MCF 10A (cell line): ENCODE results near the gene ARFGAP1. TPM values are rescaled to one million over a fixed set of nuclear protein-coding genes. Genes with fewer than 3 reads are reported as not detected.

Experiments used
- BruUV-seq: library from RNA; stranded (reverse); fragments of 400-500 nt; replicated peaks from 2 replicates; lab custom pipeline; 2021; lab: Mats Ljungman, UMichigan
- CTCF ChIA-PET: fragments of 300-600 bp; sonication (Branson Sonifier 250); formaldehyde crosslinking; extraction: SDS; loops from one replicate; lab custom pipeline; 2021; ENCODE audit warnings: antibody characterized with exemption, inconsistent platforms; lab: Yijun Ruan, JAX
- POLR2A ChIA-PET: fragments of 300-600, 350-650 bp; sonication (Branson Sonifier 250); formaldehyde crosslinking; extraction: SDS; loops from one replicate; lab custom pipeline; 2020; ENCODE audit warnings: antibody characterized with exemption, inconsistent platforms; lab: Yijun Ruan, JAX
- DNase-seq: peaks from one replicate; pipeline ENCODE4 v3.0.0-alpha.2; 2018; ENCODE audit not compliant: unreplicated experiment
- H3K27ac Mint-ChIP-seq: one replicate; pipeline ENCODE4 v1.8.0; 2022; ENCODE audit warnings: mild to moderate bottlenecking, low read depth, mixed read lengths; ENCODE audit not compliant: unreplicated experiment
- H3K27me3 Mint-ChIP-seq: one replicate; pipeline ENCODE4 v1.8.0; 2022; ENCODE audit warnings: mixed read lengths; ENCODE audit not compliant: insufficient read depth, unreplicated experiment
- H3K36me3 Mint-ChIP-seq: one replicate; pipeline ENCODE4 v1.8.0; 2022; ENCODE audit warnings: mild to moderate bottlenecking, moderate library complexity, mixed read lengths; ENCODE audit not compliant: insufficient read depth, unreplicated experiment
- H3K4me1 Mint-ChIP-seq: one replicate; pipeline ENCODE4 v1.8.0; 2022; ENCODE audit warnings: mixed read lengths; ENCODE audit not compliant: insufficient read depth, unreplicated experiment
- H3K4me3 Mint-ChIP-seq: one replicate; pipeline ENCODE4 v1.8.0; 2022; ENCODE audit warnings: mild to moderate bottlenecking, moderate library complexity, mixed read lengths; ENCODE audit not compliant: unreplicated experiment
- H3K9me3 Mint-ChIP-seq: one replicate; pipeline ENCODE4 v1.8.0; 2022; ENCODE audit warnings: mixed read lengths; ENCODE audit not compliant: unreplicated experiment
- CTCF ChIP-seq: fragments of 200-600 bp; IDR thresholded peaks from one replicate; pipeline ENCODE4 v1.8.0; 2022; ENCODE audit warnings: antibody characterized with exemption, mild to moderate bottlenecking; ENCODE audit not compliant: unreplicated experiment
- intact Hi-C: fragments of 100-400 bp; cut with micrococcal nuclease; formaldehyde crosslinking; loops from 2 replicates; pipeline ENCODE4 v1.14.1; 2022
- total RNA-seq: library from RNA; stranded (reverse); gene quantifications from 2 replicates; pipeline ENCODE4 v1.2.3, GENCODE V29; 2022

Gene ARFGAP1
- total RNA-seq, 1 experiment from 2014 or later: 93.6 TPM

- CTCF ChIA-PET: interaction anchor here (0.6 to 3.4 kb wide), 2 partner anchors 41 to 46 kb away, joined by 3 to 22 read pairs; no protein-coding TSS in a partner anchor
- POLR2A ChIA-PET: interaction anchor here (0.8 kb wide), 1 partner anchor 49 kb away, joined by 3 read pairs; no protein-coding TSS in a partner anchor
- Mint-ChIP-seq H3K27me3 (peaks cover 45% of the 10 kb centered on the region), H3K4me3 (no peak overlapping the region), H3K4me1 (no peaks in the 10 kb centered on the region), H3K9me3 (no peaks in the 10 kb centered on the region), H3K27ac (no peak overlapping the region), H3K36me3 (peaks cover 7% of the 10 kb centered on the region)
- no peak for TF ChIP-seq CTCF
- no TSS peak for BruUV-seq
- intact Hi-C loops: no loop called here
- DNase-seq: no peak
Measured at GRCh38 chr20:63264519-63264918, 8.1 kb upstream of the ARFGAP1 start.

- ChIA-PET POLR2A (interaction anchor here (1.2 kb wide), 1 partner anchor 10 kb away, joined by 4 read pairs; no protein-coding TSS in a partner anchor), CTCF (interaction anchor here (0.9 to 3.4 kb wide), 2 partner anchors 9 to 43 kb away, joined by 3 to 22 read pairs; no protein-coding TSS in a partner anchor)
- H3K27ac Mint-ChIP-seq: no peak overlapping the region
- no peaks in the 10 kb centered on the region for H3K4me1 Mint-ChIP-seq
- peaks cover 7% of the 10 kb centered on the region for H3K36me3 Mint-ChIP-seq
- H3K27me3 Mint-ChIP-seq: peaks cover 37% of the 10 kb centered on the region
- intact Hi-C loops: no loop called here
- TF ChIP-seq CTCF: no peak
- H3K9me3 Mint-ChIP-seq: no peaks in the 10 kb centered on the region
- no peak overlapping the region for H3K4me3 Mint-ChIP-seq
- BruUV-seq: no TSS peak
- DNase-seq: no peak
Measured at GRCh38 chr20:63265891-63266515, 6.6 kb upstream of the ARFGAP1 start.

GRCh38 chr20:63267691-63268090, 4.9 kb upstream of the ARFGAP1 start:
- H3K4me3 Mint-ChIP-seq: no peak overlapping the region
- CTCF ChIA-PET: interaction anchor here (0.6 to 0.9 kb wide), 2 partner anchors 41 to 354 kb away, joined by 3 read pairs; no protein-coding TSS in a partner anchor
- POLR2A ChIA-PET: no interaction called here
- no peak for TF ChIP-seq CTCF
- DNase-seq: no peak
- H3K27ac Mint-ChIP-seq: no peak overlapping the region
- H3K9me3 Mint-ChIP-seq: no peaks in the 10 kb centered on the region
- H3K36me3 Mint-ChIP-seq: peaks cover 7% of the 10 kb centered on the region
- no TSS peak for BruUV-seq
- H3K4me1 Mint-ChIP-seq: peaks cover 5% of the 10 kb centered on the region
- peaks cover 21% of the 10 kb centered on the region for H3K27me3 Mint-ChIP-seq
- intact Hi-C loops: no loop called here

GRCh38 chr20:63268256-63268655, 4.4 kb upstream of the ARFGAP1 start:
- ChIA-PET POLR2A (interaction anchor here (0.6 kb wide), 1 partner anchor 597 kb away, joined by 4 read pairs; the partner anchor contains the start of gene TPD52L2), CTCF (interaction anchor here (0.6 to 7.2 kb wide), 3 partner anchors 37 to 108 kb away, joined by 3 to 60 read pairs (median 4); no protein-coding TSS in a partner anchor)
- intact Hi-C loops: no loop called here
- TF ChIP-seq CTCF: no peak
- Mint-ChIP-seq H3K27ac (no peak overlapping the region), H3K4me1 (peaks cover 5% of the 10 kb centered on the region), H3K27me3 (peaks cover 15% of the 10 kb centered on the region), H3K9me3 (no peaks in the 10 kb centered on the region), H3K4me3 (no peak overlapping the region), H3K36me3 (peaks cover 7% of the 10 kb centered on the region)
- BruUV-seq: no TSS peak
- DNase-seq: no peak
